Measurements from ENCODE around the gene ACSL1.

GRCh38 chr4:184838249-184839074 lies 12.7 kb upstream of the ACSL1 start:
- TF ChIP-seq PRDM10 (tag by site-specific recombination; IDR thresholded peaks at IDR 0.05) (no peak), ZNF473 (tag by site-specific recombination; IDR thresholded peaks at IDR 0.05) (no peak), CTCF (tag by site-specific recombination; IDR thresholded peaks at IDR 0.05) (no peak)

All from HEK293 (cell line).